ENCODE data around the gene SLCO6A1.

The SLCO6A1 gene

DNA sequence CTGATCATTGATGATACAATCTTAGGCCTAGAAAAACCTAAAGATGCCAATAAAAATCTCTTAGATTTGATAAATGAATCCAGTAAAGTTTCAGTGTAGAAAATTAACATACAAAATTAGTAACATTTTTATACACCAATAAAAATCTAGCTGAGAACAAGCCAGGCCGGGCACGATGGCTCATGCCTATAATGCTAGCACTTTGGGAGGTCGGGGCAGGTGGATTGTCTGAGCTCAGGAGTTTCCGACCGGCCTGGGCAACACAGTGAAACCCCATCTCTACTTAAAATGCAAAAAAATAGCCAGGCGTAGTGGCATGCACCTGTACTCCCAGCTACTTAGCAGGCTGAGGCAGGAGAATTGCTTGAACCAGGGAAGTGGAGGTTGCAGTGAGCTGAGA is 84.4 kb downstream of the SLCO6A1 start:
- Histone ChIP-seq H3K36me3 (no peaks in the 10 kb centered on the region), H3K9me3 (no peaks in the 10 kb centered on the region), H3K27me3 (no peaks in the 10 kb centered on the region), H3K4me1 (no peaks in the 10 kb centered on the region), H3K4me3 (no peak overlapping the region), H3K27ac (no peak overlapping the region)
- no peak for DNase-seq
- no peak for TF ChIP-seq CTCF (IDR thresholded peaks at IDR 0.05)
- intact Hi-C loops (cut with DNase I; ENCODE audit: low total_unique reads) = no loop called here

DNA sequence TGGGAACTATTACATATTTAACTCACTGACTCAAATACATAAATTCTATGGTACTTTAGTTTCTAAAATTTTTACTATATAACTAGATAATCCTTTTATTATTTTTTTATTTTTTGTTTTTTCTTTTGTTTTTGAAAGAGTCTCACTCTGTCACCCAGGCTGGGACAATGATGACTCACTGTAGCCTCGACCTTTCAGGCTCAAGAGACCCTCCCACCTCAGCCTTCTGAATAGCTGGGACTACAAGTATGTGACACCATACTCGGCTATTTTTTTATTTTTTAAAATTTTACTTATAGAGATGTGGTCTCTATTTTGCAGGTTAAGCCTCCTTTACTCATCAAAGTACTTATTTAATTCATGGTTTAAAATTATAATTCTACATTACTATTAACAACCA is 110.6 kb downstream of the SLCO6A1 start:
- peaks cover 0 to 5% (median 4%) of the 10 kb centered on the region in 3 donors for H3K9me3 ChIP-seq
- no peak overlapping the region for H3K4me3 ChIP-seq
- H3K36me3 ChIP-seq = no peaks in the 10 kb centered on the region
- no peak for TF ChIP-seq CTCF (IDR thresholded peaks at IDR 0.05)
- no peaks in the 10 kb centered on the region for H3K4me1 ChIP-seq
- no peaks in the 10 kb centered on the region for H3K27me3 ChIP-seq
- intact Hi-C loops (cut with DNase I; ENCODE audit: low total_unique reads) = no loop called here
- DNase-seq = no peak
- no peak overlapping the region for H3K27ac ChIP-seq

- H3K36me3 ChIP-seq = no peaks in the 10 kb centered on the region
- intact Hi-C loops (cut with DNase I; ENCODE audit: low total_unique reads) = no loop called here
- no peaks in the 10 kb centered on the region for H3K4me1 ChIP-seq
- peaks cover 0 to 5% (median 4%) of the 10 kb centered on the region in 3 donors for H3K9me3 ChIP-seq
- H3K4me3 ChIP-seq = no peak overlapping the region
- no peak for DNase-seq
- no peak for TF ChIP-seq CTCF (IDR thresholded peaks at IDR 0.05)
- H3K27ac ChIP-seq = no peak overlapping the region
- H3K27me3 ChIP-seq = no peaks in the 10 kb centered on the region
Observed at GRCh38 chr5:102385365-102385764, 113.4 kb downstream of the SLCO6A1 start.

DNA sequence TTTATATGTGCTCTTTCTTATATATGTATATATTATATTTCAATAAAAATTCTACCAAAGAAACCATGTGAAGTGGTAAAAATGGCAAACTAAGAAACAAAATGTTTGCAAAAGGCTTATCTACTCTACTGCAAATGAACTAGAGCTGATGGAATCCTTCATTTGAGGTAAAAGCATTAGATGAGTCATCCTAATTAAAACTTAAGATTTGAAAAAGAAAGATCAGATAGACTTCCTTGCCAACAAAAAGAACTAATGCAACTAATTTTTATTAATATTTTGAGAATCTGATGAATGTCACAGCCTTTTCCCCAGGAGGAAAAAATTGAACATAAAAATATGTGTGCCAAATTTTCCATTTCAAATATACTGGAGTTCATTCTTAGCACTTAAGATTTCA is 118.6 kb downstream of the SLCO6A1 start:
- Histone ChIP-seq H3K9me3 (peaks cover 0 to 4% (median 0%) of the 10 kb centered on the region in 3 donors), H3K4me1 (peaks cover 0 to 7% (median 1%) of the 10 kb centered on the region in 4 donors), H3K4me3 (no peak overlapping the region), H3K36me3 (no peaks in the 10 kb centered on the region), H3K27ac (no peak overlapping the region), H3K27me3 (no peaks in the 10 kb centered on the region)
- no peak for DNase-seq
- intact Hi-C loops (cut with DNase I; ENCODE audit: low total_unique reads) = no loop called here
- TF ChIP-seq CTCF (IDR thresholded peaks at IDR 0.05) = no peak

DNA sequence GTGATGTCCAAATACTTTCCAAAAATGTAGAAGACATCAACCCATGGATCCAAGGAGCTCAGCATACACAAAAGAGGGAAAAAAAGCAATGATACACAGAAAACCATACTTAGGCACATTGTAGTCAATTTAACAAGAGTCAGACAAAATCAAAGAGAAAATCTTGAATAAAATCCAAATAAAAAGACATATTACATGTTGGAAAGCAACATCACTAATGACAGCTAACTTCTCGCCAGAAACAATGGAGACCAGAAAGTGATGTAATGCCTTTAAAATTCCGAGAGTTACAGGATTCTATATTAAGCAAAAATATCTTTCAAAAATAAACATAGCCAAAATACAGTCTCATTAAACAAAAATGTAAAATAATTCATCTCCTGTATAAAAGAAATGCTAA is 122.9 kb downstream of the SLCO6A1 start:
- H3K9me3 ChIP-seq = no peaks in the 10 kb centered on the region
- no peaks in the 10 kb centered on the region for H3K27me3 ChIP-seq
- no peak for DNase-seq
- TF ChIP-seq CTCF (IDR thresholded peaks at IDR 0.05) = no peak
- peaks cover 0 to 9% (median 1%) of the 10 kb centered on the region in 4 donors for H3K4me1 ChIP-seq
- H3K27ac ChIP-seq = no peak overlapping the region
- intact Hi-C loops (cut with DNase I; ENCODE audit: low total_unique reads) = no loop called here
- no peaks in the 10 kb centered on the region for H3K36me3 ChIP-seq
- no peak overlapping the region for H3K4me3 ChIP-seq

GRCh38 chr5:102375272-102375671 is 123.5 kb downstream of the SLCO6A1 start:
- TF ChIP-seq CTCF (IDR thresholded peaks at IDR 0.05) = no peak
- Histone ChIP-seq H3K4me3 (no peak overlapping the region), H3K27ac (no peak overlapping the region), H3K27me3 (no peaks in the 10 kb centered on the region), H3K4me1 (peaks cover 0 to 9% (median 1%) of the 10 kb centered on the region in 4 donors), H3K9me3 (no peaks in the 10 kb centered on the region), H3K36me3 (no peaks in the 10 kb centered on the region)
- DNase-seq = no peak
- intact Hi-C loops (cut with DNase I; ENCODE audit: low total_unique reads) = no loop called here

Measured in tibial artery (tissue), 4 donors.